ENCODE measurements around the gene KCNF1. TPM values are rescaled to one million over a fixed set of nuclear protein-coding genes. Genes with fewer than 3 reads are reported as not detected.

The KCNF1 gene
- total and polyA plus RNA-seq, 12 donors = 0.10 to 0.42 (median 0.24) TPM; not detected in 4

DNA sequence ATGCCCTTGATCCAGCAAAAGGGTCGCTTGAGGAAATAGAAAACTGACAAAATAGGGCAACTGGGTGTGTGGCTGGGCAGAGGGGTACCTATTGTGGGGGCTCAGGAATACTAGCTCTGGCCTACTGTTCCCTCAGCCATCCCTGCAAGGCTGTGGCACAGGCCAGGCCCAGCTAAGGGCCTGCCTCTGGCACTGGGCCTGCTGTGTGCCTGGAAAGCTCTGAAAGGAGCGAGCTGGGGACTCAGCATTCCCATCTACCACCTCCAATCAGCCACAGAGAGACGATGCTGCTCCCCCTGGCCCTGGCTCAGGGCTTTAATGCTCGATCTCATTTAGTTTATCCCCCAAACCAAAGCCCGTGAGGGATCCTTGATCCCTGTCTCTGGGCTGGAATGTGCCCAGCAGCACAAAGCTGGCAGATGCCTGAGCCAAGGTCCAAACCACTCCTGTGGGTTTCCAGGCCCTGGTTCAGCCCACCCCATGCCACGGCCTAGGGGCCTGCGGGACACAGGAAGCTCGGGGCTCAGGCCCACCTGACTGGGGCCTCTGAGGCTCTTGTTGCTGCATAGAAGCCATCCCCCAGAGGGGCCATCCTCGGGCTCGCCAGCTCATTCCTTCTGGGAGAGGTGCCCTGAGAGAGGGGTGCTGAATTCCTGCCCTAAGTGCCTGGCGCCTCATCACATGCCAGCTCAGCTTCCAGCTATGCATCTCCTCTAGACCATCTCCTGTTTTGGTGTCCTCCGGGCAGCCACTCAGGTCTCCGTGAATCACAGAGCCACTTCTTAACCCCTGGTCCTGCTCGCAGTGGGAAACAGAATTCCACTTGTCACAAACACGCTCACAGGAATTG, 43.0 kb upstream of the KCNF1 start:
- WGBS, 2 donors = 49 to 62% methylated on average over 15 of the region's 15 CpGs
- no peaks in the 10 kb centered on the region for H3K36me3 ChIP-seq
- H3K4me1 ChIP-seq = peaks cover 10 to 70% (median 37%) of the 10 kb centered on the region in 9 donors
- peak; percentile 54 to 89 (median 76) for ATAC-seq
- TF ChIP-seq, protein P1, sequence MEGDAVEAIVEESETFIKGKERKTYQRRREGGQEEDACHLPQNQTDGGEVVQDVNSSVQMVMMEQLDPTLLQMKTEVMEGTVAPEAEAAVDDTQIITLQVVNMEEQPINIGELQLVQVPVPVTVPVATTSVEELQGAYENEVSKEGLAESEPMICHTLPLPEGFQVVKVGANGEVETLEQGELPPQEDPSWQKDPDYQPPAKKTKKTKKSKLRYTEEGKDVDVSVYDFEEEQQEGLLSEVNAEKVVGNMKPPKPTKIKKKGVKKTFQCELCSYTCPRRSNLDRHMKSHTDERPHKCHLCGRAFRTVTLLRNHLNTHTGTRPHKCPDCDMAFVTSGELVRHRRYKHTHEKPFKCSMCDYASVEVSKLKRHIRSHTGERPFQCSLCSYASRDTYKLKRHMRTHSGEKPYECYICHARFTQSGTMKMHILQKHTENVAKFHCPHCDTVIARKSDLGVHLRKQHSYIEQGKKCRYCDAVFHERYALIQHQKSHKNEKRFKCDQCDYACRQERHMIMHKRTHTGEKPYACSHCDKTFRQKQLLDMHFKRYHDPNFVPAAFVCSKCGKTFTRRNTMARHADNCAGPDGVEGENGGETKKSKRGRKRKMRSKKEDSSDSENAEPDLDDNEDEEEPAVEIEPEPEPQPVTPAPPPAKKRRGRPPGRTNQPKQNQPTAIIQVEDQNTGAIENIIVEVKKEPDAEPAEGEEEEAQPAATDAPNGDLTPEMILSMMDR (IDR thresholded peaks at IDR 0.05) = no peak
- peak in 1 of 2 donors; percentile 54 for DNase-seq
- intact Hi-C loops (cut with DNase I) = loop anchor here in 1 of 10 donors (2.0 kb wide), 1 partner anchor 24 kb away; no protein-coding TSS in a partner anchor
- H3K9me3 ChIP-seq = peaks cover 0 to 11% (median 0%) of the 10 kb centered on the region in 11 donors
- peaks cover 0 to 22% (median 0%) of the 10 kb centered on the region in 7 donors for H3K27me3 ChIP-seq
- H3K27ac ChIP-seq = peak overlapping the region; percentile 58 to 97 (median 82)
- peak overlapping the region in 1 of 10 donors; percentile 20 for H3K4me3 ChIP-seq

DNA sequence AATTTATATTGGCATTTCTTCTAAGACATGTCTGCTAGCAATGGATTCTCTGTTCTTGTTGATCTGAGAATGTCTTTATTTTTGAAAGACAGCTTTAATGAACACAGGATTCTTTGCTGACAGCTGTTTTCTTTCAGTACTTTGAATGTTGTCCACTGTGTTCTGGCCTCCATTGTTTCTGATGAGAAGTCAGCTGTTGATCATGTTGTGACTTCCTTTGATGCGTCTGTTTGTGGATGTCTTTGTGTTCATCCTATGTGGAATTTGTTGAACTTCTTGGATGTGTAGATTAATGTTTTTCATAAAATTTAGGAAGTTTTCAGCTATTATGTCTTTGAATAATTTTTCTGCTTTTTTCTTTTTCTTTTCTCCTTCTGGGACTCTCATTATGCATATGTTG, 39.8 kb upstream of the KCNF1 start:
- no peak for ATAC-seq
- Histone ChIP-seq H3K27me3 (no peaks in the 10 kb centered on the region), H3K36me3 (no peaks in the 10 kb centered on the region), H3K4me3 (no peak overlapping the region), H3K4me1 (peaks cover 10 to 53% (median 28%) of the 10 kb centered on the region in 9 donors), H3K27ac (peak overlapping the region in 3 of 10 donors; percentile 42 to 87 (median 79)), H3K9me3 (peaks cover 0 to 11% (median 0%) of the 10 kb centered on the region in 11 donors)
- TF ChIP-seq, protein P1 (IDR thresholded peaks at IDR 0.05) = no peak
- intact Hi-C loops (cut with DNase I) = no loop called here
- 97% methylated on average over 1 of the region's 1 CpG for WGBS, 2 donors
- no peak for DNase-seq

DNA sequence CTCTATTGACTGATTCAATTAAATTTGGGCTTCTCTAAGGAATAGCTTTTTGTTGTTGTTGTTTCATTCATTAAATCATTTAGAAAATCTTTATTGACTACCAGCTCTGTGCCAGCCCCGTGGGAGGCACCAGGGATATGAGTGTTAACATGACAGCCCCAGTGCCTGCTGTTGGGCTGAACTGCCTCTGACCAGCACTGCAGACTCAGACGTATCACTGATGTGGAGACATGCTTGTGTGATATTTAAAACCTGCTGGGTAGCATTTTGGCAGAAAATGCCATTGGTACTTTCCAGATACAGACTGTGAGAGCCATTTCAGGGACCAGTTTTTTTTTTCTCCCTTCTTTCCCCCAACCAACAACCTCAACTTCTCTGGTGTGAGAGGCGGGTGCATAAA, 38.6 kb upstream of the KCNF1 start:
- ATAC-seq = peak in 4 of 8 donors; percentile 38 to 74 (median 45)
- no peak overlapping the region for H3K4me3 ChIP-seq
- H3K27me3 ChIP-seq = no peaks in the 10 kb centered on the region
- H3K4me1 ChIP-seq = peaks cover 7 to 56% (median 30%) of the 10 kb centered on the region in 9 donors
- peaks cover 0 to 11% (median 0%) of the 10 kb centered on the region in 11 donors for H3K9me3 ChIP-seq
- DNase-seq = no peak
- WGBS, 2 donors = 59 to 61% methylated on average over 3 of the region's 3 CpGs
- TF ChIP-seq, protein P1 (IDR thresholded peaks at IDR 0.05) = no peak
- peak overlapping the region; percentile 17 to 79 (median 70) for H3K27ac ChIP-seq
- intact Hi-C loops (cut with DNase I) = no loop called here
- H3K36me3 ChIP-seq = no peaks in the 10 kb centered on the region

DNA sequence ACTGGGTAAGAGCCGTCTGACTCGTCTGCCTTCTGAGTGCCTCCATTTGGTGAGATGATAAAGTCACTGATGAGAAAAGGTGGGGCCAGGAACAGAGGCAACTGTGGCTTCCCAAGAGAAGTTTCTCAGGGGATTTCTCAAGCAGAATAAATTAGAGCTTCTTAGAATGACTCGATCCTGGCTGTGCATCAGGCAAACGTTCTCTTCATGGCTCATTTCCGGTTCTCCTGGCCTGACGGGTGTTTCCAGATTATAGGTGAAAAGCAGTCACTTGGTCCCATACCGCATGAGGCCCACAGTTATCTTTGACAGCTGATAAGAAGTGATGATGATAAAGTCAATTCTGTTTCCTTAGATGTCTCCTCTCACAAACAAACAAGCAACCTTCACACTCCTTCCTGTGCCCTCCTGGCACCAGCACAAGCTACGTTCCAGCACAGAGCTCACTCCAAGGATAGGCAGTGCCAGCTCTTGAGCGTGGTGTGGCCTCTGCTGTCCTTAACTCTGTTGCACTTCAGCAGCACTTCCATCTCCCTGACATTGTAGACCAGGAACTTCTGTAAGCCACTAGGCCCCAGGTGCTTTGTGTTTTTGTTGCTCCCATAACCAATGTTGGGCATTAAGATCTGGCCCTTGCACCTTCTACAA, 37.8 kb upstream of the KCNF1 start:
- H3K4me1 ChIP-seq = peaks cover 3 to 51% (median 26%) of the 10 kb centered on the region in 9 donors
- intact Hi-C loops (cut with DNase I) = loop anchor here in 1 of 10 donors (2.0 kb wide), 1 partner anchor 29 kb away; no protein-coding TSS in a partner anchor
- H3K9me3 ChIP-seq = peaks cover 0 to 11% (median 0%) of the 10 kb centered on the region in 11 donors
- peak; percentile 44 to 53 for DNase-seq
- TF ChIP-seq, protein P1 (IDR thresholded peaks at IDR 0.05) = no peak
- no peak overlapping the region for H3K4me3 ChIP-seq
- 16 to 32% methylated on average over 9 of the region's 9 CpGs for WGBS, 2 donors
- peak; percentile 79 to 95 (median 90) for ATAC-seq
- no peaks in the 10 kb centered on the region for H3K36me3 ChIP-seq
- no peaks in the 10 kb centered on the region for H3K27me3 ChIP-seq
- peak overlapping the region; percentile 30 to 79 (median 70) for H3K27ac ChIP-seq
